Kidney epithelial cell (primary cell): Measurements from ENCODE around the gene VPS37D. TPM values are rescaled to one million over a fixed set of nuclear protein-coding genes. Genes with fewer than 3 reads are reported as not detected.

Source experiments
- DNase-seq: peaks from one replicate; pipeline ENCODE4 v3.0.0-alpha.2; 2010; ENCODE audit warnings: low read depth
- H3K27me3 ChIP-seq: 2 replicates; pipeline ENCODE4 v1.6.0; 2011; ENCODE audit warnings: low read length; ENCODE audit not compliant: control insufficient read depth, insufficient read depth
- H3K36me3 ChIP-seq: 2 replicates; pipeline ENCODE4 v1.5.1; 2011; ENCODE audit warnings: low read length; ENCODE audit not compliant: control insufficient read depth, insufficient read depth
- H3K4me3 ChIP-seq: 2 replicates; pipeline ENCODE4 v1.5.1; 2011; ENCODE audit warnings: low read depth, mild to moderate bottlenecking, control low read depth, low read length
- total RNA-seq: library from RNA; depleted of rRNA; stranded (reverse); fragments of >200 nt; gene quantifications from 2 replicates; pipeline ENCODE4 v1.2.3, GENCODE V29; 2015
- TF ChIP-seq, protein P1 (sequence below): IDR thresholded peaks from 2 replicates; pipeline ENCODE4 v1.5.1; 2011; ENCODE audit warnings: mild to moderate bottlenecking, moderate library complexity, low read length, control low read depth, inconsistent platforms; ENCODE audit not compliant: insufficient read depth, poor library complexity, severe bottlenecking

Gene VPS37D
- total RNA-seq, 1 donor from 2014 or later: 9.0 TPM

DNA sequence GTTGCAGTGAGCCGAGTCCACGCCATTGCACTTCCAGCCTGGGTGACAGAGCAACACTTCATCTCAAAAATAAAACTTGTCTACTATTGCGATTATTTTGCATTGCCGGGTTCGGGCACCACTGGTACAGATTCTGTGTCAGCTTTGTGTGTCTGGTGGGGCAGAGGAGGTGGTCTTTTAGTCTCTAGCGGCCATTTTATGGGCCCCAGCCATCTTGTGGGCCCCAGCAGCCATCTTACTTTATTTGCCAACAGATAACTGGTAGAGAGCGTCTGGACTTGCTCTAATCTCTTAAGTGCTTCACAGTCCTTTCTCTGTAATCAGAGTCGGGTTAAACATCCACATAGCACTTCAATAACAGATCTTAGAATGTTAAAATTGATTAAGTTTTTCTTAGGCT lies 20.7 kb downstream of the VPS37D start:
- Histone ChIP-seq H3K36me3 (no peaks in the 10 kb centered on the region), H3K4me3 (no peak overlapping the region), H3K27me3 (no peaks in the 10 kb centered on the region)
- no peak for DNase-seq
- TF ChIP-seq, protein P1, sequence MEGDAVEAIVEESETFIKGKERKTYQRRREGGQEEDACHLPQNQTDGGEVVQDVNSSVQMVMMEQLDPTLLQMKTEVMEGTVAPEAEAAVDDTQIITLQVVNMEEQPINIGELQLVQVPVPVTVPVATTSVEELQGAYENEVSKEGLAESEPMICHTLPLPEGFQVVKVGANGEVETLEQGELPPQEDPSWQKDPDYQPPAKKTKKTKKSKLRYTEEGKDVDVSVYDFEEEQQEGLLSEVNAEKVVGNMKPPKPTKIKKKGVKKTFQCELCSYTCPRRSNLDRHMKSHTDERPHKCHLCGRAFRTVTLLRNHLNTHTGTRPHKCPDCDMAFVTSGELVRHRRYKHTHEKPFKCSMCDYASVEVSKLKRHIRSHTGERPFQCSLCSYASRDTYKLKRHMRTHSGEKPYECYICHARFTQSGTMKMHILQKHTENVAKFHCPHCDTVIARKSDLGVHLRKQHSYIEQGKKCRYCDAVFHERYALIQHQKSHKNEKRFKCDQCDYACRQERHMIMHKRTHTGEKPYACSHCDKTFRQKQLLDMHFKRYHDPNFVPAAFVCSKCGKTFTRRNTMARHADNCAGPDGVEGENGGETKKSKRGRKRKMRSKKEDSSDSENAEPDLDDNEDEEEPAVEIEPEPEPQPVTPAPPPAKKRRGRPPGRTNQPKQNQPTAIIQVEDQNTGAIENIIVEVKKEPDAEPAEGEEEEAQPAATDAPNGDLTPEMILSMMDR: no peak

GRCh38 chr7:73690646-73691045 lies 23.0 kb downstream of the VPS37D start:
- Histone ChIP-seq H3K36me3 (no peaks in the 10 kb centered on the region), H3K27me3 (no peaks in the 10 kb centered on the region), H3K4me3 (no peak overlapping the region)
- TF ChIP-seq, protein P1: no peak
- DNase-seq: no peak

DNA sequence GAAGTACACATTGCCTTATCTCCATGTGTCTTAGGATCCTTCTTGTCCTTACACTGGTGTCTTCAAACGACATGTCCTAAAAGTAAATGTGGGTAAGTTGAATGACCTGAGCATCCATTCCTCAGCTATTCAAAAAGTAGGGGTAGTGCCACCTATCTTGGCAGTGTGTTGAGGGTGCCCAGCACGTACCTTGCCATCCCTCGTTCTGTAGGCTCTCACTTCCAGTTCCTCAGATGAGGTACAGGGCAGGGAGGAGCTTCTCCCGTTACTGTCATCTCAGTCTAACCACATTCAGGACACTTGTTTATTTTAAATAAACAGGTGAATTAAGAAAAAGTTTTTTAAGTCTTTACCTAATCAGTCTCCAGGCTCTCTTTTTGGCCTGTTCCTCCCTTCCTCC lies 28.7 kb downstream of the VPS37D start:
- peaks cover 1% of the 10 kb centered on the region for H3K36me3 ChIP-seq

DNA sequence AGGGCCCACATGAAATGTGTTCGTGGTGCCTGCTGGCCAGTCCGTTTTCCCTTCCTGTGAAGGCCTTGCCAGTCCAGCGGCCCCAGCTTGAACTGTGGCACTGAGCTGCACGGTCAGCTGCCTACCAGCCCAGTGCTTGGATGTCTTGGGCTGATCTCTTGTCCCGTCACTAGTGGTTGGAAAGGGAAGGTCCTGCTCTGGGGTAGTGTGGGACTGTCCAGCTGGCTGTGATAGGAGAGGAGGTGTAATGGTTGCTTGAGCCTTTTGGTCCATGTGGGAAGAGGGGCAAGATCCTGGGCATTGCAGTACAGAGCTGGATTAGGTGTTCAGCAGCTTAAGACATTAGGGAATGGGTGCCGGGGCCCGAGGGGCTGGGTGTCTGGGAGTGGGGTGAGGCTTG lies 30.8 kb downstream of the VPS37D start:
- Histone ChIP-seq H3K36me3 (peaks cover 2% of the 10 kb centered on the region), H3K27me3 (no peaks in the 10 kb centered on the region), H3K4me3 (no peak overlapping the region)
- TF ChIP-seq, protein P1: no peak
- no peak for DNase-seq

More for the DNA sequence above, 28.7 kb downstream of the VPS37D start:
- Histone ChIP-seq H3K4me3 (no peak overlapping the region), H3K27me3 (no peaks in the 10 kb centered on the region)
- TF ChIP-seq, protein P1: no peak
- no peak for DNase-seq

GRCh38 chr7:73699370-73700068 lies 31.9 kb downstream of the VPS37D start:
- DNase-seq: no peak
- Histone ChIP-seq H3K27me3 (no peaks in the 10 kb centered on the region), H3K4me3 (no peak overlapping the region), H3K36me3 (peaks cover 4% of the 10 kb centered on the region)
- TF ChIP-seq, protein P1: no peak

- Histone ChIP-seq H3K4me3 (no peak overlapping the region), H3K27me3 (no peaks in the 10 kb centered on the region), H3K36me3 (peaks cover 4% of the 10 kb centered on the region)
- DNase-seq: no peak
- TF ChIP-seq, protein P1: no peak
These were observed 32.4 kb downstream of the VPS37D start for GRCh38 chr7:73700069-73700423.
